Activated B cell treated with CpG ODN at 0.5 μM for 24 hours (primary cell): Measurements from ENCODE around the gene CEP295NL. TPM values are rescaled to one million over a fixed set of nuclear protein-coding genes. Genes with fewer than 3 reads are reported as not detected.

Experiments
- ATAC-seq: fragments of 200-7000 bp; cut with Tn5 transposase; one replicate; pipeline ENCODE4 v1.10.0; 2021; ENCODE audit warnings: low read depth, mild to moderate bottlenecking, moderate library complexity
- CTCF ChIA-PET: fragments of 350-600 bp; sonication (Branson Sonifier 250); formaldehyde crosslinking; loops from one replicate; lab custom pipeline; 2021; ENCODE audit warnings: antibody characterized with exemption; lab: Charles Lee
- POLR2A ChIA-PET: fragments of 350-600 bp; sonication (Branson Sonifier 250); formaldehyde crosslinking; loops from one replicate; lab custom pipeline; 2021; ENCODE audit warnings: antibody characterized with exemption; lab: Charles Lee
- DNase-seq: peaks from one replicate; pipeline ENCODE4 v3.0.0; 2022
- H3K27ac Mint-ChIP-seq: one replicate; pipeline ENCODE4 v1.8.0; 2020; ENCODE audit warnings: mixed read lengths
- H3K27me3 Mint-ChIP-seq: one replicate; pipeline ENCODE4 v1.8.0; 2021; ENCODE audit warnings: mixed read lengths
- H3K36me3 Mint-ChIP-seq: one replicate; pipeline ENCODE4 v1.8.0; 2021; ENCODE audit warnings: low read depth, mixed read lengths
- H3K4me1 Mint-ChIP-seq: one replicate; pipeline ENCODE4 v1.8.0; 2021; ENCODE audit warnings: mixed read lengths
- H3K4me3 Mint-ChIP-seq: one replicate; pipeline ENCODE4 v1.8.0; 2020; ENCODE audit warnings: mild to moderate bottlenecking, mixed read lengths
- H3K9me3 Mint-ChIP-seq: one replicate; pipeline ENCODE4 v1.8.0; 2020; ENCODE audit warnings: mixed read lengths
- intact Hi-C: fragments of 100-400 bp; cut with micrococcal nuclease; formaldehyde crosslinking; loops from one replicate; pipeline ENCODE4 v1.15.1; 2024
- total RNA-seq: library from RNA; stranded (reverse); gene quantifications from 2 replicates; pipeline ENCODE4 v1.2.3, GENCODE V29; 2022
- TF ChIP-seq, protein P1 (sequence below): fragments of 200-600 bp; IDR thresholded peaks from one replicate; pipeline ENCODE4 v1.8.0; 2022; ENCODE audit warnings: antibody characterized with exemption, mild to moderate bottlenecking

The CEP295NL gene, protein sequence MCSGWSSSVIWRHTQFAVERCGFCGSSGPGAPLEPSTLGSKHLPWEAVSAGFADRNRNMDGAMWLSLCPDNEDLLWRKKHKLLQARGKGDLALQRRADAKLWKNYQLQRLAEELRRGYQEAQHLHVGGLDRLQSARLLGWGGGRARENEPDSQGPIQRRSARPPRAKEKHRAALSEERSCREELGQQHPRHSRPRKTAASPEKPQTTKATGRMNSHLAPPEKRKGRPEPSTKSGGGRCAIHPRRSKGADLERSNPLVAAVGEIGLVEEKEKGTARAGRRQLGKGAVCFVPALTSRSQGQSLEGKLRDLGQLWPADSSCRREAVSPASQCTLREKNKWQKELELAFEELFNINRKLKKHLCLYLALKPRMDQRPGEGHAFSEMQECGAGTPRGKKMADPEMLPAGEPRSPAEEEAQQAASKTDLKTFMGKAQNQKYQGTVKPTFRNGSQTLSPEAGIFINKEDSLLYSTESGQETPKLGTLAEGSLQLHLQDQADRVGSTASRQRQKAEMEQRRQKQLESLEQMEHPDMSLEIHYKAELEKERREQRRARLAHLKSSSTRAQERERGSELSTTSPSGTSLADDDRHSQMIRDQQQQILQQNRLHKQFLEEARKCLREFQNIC
- 0.46 and 0.55 TPM in 2 replicates for total RNA-seq

DNA sequence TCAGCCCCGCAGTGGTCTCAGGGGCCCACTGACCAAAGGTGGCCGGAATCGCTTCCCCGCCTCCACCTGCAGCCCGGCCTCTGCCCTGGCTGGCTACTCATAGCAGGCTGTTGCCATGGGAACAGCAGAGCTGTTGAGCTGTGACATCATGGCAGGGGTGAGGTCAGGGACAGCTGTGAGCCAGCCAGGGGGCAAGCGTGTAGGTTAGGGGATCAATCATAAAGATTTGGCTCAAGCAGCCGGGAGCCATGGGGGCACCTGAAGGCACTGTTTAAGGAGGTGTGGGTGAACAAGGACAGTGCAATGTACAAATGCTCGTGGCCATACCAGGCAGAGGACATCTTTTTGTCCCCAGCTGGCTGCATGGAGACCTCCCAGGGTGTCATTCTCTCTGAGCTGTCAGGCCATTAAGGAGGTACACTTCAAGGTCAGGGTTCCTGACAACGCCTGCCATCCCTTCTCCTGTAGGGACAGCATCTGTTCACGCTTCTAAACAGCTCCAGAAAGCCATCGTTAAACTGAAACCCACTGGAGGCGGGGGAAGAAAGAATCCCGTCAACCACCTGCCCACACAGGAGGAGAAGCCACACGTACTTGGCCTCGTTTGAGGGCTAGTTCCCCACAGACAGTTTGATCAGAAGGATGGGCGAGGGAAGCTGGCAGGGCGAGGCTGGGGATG is at the start of gene CEP295NL:
TSS of gene CEP295NL (minus strand) at position 101 of the 679 bp plus-strand sequence. CDS start 1,373 bp downstream, outside the sequence.
- TF ChIP-seq, protein P1, sequence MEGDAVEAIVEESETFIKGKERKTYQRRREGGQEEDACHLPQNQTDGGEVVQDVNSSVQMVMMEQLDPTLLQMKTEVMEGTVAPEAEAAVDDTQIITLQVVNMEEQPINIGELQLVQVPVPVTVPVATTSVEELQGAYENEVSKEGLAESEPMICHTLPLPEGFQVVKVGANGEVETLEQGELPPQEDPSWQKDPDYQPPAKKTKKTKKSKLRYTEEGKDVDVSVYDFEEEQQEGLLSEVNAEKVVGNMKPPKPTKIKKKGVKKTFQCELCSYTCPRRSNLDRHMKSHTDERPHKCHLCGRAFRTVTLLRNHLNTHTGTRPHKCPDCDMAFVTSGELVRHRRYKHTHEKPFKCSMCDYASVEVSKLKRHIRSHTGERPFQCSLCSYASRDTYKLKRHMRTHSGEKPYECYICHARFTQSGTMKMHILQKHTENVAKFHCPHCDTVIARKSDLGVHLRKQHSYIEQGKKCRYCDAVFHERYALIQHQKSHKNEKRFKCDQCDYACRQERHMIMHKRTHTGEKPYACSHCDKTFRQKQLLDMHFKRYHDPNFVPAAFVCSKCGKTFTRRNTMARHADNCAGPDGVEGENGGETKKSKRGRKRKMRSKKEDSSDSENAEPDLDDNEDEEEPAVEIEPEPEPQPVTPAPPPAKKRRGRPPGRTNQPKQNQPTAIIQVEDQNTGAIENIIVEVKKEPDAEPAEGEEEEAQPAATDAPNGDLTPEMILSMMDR = no peak
- Mint-ChIP-seq H3K27ac (no peak within 1 kb of the TSS), H3K9me3 (no peaks in the 10 kb centered on the region), H3K4me3 (no peak within 1 kb of the TSS), H3K27me3 (no peaks in the 10 kb centered on the region), H3K36me3 (no peaks in the 10 kb centered on the region), H3K4me1 (no peaks in the 10 kb centered on the region)
- intact Hi-C loops = no loop called here
- ChIA-PET POLR2A (no interaction called here), CTCF (no interaction called here)
- DNase-seq = no peak
- ATAC-seq = no peak

DNA sequence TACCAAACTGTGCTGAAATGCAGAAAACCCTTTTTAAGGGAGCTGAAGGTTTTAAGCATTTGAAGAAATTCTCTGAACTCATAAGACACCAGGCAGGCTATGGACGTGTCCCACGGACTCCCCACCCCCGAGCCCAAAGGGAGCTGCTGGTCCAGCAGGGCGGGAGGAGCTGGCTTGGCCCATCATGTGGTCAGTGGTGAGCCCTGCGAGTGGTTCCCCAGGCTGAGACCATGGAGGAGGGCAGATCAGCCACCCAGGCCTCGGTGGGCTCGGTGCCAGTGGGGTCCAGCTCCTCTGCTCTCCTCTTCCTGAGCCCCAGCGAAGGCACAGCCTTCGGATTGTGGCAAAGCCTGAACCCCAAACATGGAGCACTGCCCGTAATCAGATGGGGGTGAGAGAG is 49.7 kb upstream of the CEP295NL start:
- POLR2A ChIA-PET = no interaction called here
- Mint-ChIP-seq H3K4me3 (no peak overlapping the region), H3K36me3 (no peaks in the 10 kb centered on the region), H3K9me3 (peaks cover 13% of the 10 kb centered on the region), H3K27ac (no peak overlapping the region), H3K27me3 (peaks cover 17% of the 10 kb centered on the region), H3K4me1 (no peaks in the 10 kb centered on the region)
- TF ChIP-seq, protein P1 = no peak
- intact Hi-C loops = no loop called here
- DNase-seq = no peak
- CTCF ChIA-PET = interaction anchor here (1.0 kb wide), 1 partner anchor 87 kb away, joined by 3 read pairs; no protein-coding TSS in a partner anchor
- no peak for ATAC-seq

DNA sequence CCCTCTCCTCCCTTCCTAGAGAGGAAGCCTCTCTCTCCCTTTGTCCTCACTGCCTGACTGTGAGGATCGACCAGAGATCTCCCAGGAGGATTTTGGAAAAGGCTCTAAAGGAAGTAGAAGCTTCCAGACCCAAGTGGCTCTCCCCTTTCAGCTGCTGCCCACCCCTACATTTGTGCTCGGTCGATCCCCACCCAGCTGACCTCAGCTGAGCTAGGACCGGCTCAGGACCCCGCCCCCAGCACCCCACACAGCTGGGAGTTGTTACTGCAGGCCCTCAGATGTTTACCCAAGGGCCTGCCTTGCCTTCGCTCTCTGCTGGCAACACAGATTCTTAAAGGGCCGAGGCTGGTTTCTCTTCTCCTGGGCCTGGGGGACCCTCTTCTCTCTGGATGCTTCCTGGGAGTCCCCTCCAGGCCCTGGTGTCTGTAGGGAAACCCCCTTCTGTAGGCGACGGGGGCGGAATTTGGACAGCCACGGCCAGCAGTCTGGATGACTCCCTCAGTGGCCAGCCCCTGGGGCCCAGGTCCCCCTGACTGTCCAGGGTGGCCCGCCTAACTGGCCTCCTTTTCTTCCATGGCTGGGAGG is 49.1 kb upstream of the CEP295NL start:
- no peaks in the 10 kb centered on the region for H3K4me1 Mint-ChIP-seq
- no peak overlapping the region for H3K4me3 Mint-ChIP-seq
- ChIA-PET CTCF (no interaction called here), POLR2A (no interaction called here)
- TF ChIP-seq, protein P1 = no peak
- no peaks in the 10 kb centered on the region for H3K36me3 Mint-ChIP-seq
- intact Hi-C loops = no loop called here
- peaks cover 17% of the 10 kb centered on the region for H3K27me3 Mint-ChIP-seq
- DNase-seq (no peak), ATAC-seq (no peak)
- H3K9me3 Mint-ChIP-seq = peaks cover 13% of the 10 kb centered on the region
- H3K27ac Mint-ChIP-seq = no peak overlapping the region

DNA sequence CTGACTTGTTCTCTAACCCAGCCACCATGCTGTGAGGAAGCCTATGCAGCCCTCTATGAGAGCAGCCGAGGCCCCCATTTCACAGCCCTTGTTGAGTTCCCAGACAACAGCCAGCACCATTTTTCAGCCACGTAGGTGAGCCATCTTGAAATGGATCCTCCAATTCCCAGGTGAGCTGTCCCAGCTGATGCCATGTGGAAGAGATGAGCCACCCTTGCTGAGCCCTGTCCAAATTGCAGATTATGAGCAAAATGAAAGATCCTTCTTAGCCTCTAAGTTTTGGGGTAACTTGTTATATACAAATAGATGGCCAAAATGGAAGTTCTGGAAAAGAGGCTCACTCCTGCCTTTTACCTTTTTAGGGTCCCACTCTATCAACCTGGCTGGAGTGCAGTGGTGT is 47.9 kb upstream of the CEP295NL start:
- intact Hi-C loops = no loop called here
- H3K4me1 Mint-ChIP-seq = peaks cover 8% of the 10 kb centered on the region
- H3K27me3 Mint-ChIP-seq = peaks cover 17% of the 10 kb centered on the region
- H3K9me3 Mint-ChIP-seq = peaks cover 13% of the 10 kb centered on the region
- no peak overlapping the region for H3K4me3 Mint-ChIP-seq
- no peaks in the 10 kb centered on the region for H3K36me3 Mint-ChIP-seq
- TF ChIP-seq, protein P1 = no peak
- DNase-seq (no peak), ATAC-seq (no peak)
- POLR2A ChIA-PET = no interaction called here
- CTCF ChIA-PET = no interaction called here
- H3K27ac Mint-ChIP-seq = no peak overlapping the region
